GM18867 (cell line): ENCODE measurements around the gene PEDS1.
A peak's percentile ranks its signal among the peaks of the same experiment; 100 is the strongest.
"Not testable (repeated sequence)": the region's sequence is repeated elsewhere in the genome, so short reads cannot be mapped to it uniquely, and the experiment has no call there.

Experiments
- ATAC-seq: cut with Tn5 transposase; IDR thresholded peaks from one replicate; pipeline ENCODE4 v1.9.1; 2021; ENCODE audit warnings: mild to moderate bottlenecking, moderate library complexity; ENCODE audit not compliant: unreplicated experiment

The PEDS1 gene

DNA sequence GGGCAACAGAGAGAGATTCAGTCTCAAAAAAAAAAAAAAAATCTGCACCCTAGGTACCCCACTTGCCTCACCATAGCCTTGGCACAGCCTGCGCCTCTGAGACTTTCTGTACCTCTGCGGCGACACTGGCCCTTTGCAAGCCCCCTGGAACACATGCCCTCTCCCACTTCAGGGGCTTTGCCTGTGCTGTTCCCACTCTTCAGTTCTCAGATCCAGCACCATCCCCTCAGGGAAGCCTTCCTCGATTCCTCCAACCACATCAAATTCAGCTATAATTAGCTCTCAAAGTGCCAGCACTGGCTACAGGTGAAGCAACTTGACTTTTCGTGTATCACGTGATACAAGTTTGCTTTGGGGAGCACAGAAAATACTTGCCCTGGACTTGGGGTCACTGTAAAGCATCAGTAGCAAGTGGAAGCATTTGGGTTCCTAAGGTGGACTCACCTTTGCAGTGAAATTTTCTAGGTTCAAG lies 38.4 kb downstream of the PEDS1 start:
- no peak for ATAC-seq

DNA sequence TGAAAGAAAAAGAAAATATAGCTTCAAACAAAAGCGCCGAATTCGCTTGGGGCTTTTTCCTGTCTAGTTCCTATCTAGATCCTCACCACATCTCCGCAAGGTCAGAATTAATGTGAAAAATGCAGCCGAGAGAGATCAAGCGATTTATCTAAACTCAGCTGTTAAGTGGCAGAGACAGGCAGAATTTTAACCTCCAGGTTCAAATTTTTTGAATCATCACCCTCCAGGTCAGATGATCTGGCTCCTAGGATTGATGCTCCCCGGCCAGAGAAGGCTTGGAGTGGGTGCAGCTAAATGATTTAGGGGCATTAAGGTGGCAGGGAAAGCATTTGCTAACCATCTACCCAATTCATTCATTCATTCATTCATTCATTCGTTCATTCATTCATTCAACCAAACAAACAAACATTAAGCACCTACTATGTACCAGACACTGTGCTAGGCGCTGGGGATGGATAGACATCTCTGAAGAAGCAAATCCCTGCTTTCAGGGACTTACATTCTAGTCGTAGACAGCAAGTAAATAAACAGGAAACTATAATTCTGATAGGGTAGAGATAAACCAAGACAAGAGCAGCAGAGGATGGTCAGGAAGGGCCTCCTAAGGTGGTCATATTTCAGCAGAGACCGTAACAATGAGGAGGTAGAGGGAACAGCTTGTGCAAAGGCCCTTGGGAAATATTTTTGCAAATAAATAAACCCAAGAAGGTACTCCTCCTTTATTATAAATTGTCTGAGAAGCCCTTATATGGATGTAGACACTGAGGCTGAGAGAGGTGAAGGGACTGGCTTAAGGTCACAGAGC lies 39.9 kb downstream of the PEDS1 start:
- ATAC-seq, result no peak

DNA sequence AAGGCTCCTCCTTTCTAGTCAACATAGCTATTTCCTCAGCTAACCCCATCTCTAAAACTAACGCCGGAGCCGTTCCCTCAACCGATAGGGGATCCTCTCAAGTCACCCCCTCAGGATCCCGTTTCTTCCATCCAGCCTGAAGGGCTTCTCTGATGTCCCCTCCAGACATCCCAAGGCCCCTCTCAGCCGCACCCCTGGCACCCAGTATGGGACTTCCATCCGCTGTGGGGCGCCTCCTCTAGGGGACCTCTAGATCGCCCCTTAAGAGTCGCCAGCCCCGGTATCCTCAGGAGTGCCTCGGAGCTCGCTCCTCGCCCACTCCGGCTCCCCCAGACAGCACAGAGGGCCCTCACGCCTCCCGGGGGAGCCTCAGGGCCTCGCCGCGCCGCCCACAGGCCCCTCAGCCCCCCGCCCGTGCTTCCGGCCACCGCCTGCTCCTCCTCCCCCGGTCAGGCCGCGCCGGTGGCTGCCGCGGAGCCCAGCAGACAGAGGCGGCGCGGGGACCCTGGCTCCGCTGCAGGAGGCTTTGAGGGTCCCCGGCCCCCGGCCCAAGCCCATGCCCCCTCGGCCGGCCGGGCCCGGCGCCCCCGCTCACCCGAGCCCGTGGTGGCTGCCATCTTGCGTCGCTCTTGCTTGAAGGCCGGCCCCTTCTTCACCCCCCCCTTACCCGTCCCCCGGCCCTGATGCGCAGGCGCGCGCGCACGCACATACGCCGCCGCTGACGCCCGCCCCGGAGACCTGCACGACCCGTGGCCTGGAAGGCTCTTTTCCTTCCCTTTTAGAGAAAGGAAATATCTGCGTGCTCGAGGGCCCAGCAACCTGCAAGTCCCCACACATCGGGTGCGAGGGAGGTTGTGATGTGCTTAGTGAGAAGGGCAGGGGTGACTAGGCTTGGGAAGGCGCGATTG lies 40.8 kb downstream of the PEDS1 start, which contains the start of gene UBE2V1:
UBE2V1 (minus strand) TSS at position 639 of the 908 bp plus-strand sequence; CDS start at position 617, 22 bp downstream.
- ATAC-seq, result peak; percentile 43

DNA sequence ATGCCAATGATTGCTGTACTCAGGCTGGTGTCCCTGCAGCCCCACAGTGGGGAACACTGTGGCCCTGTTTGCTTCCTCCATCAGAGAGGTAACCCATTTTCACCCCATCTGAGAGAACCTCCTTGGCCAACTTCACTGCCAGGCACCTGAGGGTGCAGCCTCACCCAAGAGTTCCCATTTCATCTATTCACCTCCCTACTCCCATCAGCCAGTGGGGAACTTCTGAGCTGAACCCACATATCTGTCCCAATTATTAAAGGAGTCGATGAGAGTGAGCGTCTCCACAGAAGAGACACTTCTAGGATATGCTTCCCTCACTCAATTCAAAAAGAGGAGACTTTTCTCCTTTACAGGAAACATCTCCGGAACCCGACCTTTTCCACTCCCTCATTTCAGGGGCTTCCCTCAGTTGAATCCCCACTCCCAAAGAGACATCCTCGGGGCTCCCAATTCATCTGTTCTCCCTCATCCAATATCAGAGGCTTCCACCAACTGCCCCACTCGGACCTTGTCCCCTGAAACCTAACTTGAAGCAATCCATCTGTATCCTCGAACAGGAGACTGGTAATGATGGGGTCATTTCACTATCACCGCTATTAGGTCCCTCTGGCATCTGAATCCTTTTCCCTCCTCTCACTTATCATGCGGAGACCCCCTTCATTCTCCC lies 41.6 kb downstream of the PEDS1 start:
- no peak for ATAC-seq

DNA sequence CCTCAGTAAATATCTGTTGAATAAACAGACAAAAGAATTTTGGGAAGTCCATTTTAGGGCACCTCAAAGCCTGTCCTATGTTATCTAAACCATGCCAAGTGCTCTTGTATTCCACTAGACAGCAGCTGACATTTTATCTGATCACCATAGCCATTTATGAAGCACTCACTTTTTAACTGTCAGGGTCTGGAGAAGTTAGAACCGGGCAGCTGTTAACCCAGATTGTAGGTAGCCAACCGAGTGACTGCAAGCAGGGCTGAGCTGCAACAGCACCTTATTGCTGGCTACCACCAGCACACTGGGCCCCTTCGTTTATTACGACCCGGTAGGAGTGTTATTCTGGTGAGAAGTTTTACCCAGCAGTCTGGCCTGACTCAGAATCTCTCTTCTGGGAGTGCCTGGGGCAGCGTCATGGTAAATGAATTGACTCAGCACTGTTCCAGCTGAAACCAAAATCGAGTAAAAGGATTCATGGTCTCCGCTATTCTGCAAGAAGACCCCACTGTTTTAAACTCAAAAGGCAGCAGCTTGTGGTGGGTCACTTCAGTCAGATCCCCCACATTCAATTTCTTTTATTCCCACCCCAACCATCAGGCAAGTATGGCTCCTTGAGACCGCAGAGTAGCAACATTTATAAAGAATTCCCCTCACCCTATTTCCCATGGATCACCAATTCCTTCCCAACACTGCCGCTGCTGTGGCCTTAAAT lies 42.2 kb downstream of the PEDS1 start:
- no peak for ATAC-seq

DNA sequence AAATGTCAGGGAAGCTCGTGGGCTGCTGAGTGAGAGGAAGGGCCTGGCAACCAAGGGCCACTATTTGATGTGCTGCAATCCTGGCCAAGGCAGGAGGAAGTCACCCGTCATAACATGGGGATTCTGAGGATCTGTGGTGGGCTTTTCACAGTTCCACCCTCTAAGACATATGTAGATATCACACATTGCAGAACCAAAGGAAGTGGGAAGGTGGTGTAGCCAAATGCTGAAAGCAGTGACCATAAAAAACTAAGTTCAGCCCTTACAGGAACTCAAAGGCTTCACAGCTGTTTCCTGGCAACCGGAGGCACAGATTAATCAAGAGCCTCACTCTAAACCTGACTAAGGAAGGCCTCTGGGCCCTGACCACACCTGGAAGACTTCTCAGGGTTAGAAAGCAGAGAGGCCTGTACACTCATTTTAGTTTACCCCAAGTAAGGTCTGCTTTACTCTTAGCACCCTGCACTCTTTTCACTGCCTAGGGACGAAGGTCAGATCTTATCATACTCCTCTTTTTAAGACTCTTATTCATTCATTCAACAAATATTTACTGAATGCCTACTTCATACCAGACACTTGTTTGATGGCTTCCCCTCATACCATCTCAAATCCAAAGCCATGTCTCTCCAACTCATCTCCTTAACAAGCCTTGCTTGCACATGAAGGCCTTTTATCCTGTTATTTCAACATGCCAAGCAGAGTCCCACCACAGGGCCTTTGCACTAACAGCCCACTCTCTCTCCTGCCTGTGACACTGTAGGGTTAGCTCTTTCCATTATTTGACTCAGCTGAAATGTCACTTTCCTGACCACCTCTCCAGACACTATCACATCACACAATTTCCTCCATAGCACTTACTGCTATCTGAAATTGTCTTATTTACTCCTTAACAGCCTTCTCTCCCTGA lies 43.1 kb downstream of the PEDS1 start:
- no peak for ATAC-seq

DNA sequence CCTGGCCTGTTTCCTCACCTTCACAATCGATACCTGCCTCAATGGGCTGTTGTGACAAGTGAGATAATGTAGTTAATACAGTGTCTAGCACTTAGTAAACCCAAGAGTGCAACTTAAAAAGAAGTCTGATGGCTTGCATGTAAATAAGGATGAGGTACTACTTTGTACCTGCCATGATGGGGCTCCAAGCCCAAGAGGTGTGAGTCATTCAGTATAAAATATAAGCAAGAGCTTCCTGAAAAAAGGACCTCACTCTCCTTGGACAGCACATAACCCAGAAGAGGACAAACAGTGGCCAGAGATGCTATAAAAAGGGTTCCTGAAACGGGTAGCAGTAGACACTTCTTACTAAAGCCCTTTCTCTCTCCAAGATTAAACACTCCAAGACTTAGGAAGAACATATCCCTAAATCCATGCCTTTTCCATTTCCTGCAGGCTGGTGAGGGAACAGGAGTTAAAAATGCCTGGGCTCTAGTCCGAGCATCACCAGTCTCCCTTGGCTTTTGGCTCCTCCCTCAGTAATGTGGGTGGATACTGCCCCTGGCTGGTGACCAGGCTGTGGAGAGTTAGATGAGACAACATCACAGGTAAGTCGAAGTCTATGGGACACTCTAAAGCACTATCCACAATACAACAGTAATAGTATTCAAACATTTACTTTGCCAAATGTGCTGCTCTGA lies 44.8 kb downstream of the PEDS1 start:
- no peak for ATAC-seq

DNA sequence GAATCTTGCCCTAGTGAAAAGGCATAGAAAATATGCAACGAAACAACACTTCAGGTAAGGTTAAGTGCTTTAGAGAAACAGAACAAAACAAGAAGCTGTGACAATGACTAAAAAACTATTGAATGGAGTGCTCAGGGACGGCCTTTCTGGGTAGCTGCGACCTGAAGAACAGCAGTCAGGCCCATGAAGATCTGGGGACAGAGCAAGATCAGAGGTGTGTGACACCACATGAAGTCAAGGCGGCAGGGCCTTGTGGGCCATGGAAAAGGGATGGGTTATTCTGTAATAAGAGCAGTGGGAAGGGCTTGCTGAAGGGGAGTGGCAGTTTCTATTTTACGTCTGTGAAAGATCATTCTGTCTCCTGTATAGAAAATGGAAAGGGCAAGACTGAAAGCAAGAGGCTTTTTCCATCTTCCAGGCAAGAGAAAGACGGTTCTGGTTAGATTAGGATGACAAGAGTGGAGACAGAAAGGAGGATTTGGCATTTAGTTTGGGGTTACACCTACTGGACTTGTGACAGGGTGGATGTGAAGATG lies 45.7 kb downstream of the PEDS1 start:
- no peak for ATAC-seq

DNA sequence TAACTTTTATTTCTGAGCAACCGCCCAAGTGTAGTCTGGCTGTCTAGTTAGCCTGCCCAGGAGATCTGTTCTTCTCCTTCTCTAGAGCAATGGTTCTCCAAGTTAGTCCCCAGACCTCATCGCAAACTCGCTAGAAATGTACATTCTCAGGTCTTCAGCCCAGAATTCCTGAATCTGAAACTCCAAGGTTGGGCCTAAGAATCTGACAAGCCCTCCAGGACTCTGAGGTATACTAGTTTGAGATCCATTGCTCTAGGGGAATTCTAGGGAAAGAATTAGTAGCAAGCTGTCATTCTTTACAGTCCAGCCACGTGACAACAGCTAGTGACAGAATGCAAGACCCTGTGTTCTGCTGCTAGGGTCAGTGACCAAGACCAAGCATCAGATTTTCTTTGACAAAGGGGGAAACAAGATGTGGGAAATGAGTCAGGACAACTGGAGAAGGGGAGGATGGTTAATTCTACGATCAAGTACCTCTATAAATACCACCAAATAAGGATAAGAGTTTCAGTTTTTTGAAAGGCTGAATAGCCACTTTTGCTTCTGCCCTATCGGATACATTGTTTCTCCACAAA lies 46.4 kb downstream of the PEDS1 start:
- no peak for ATAC-seq

DNA sequence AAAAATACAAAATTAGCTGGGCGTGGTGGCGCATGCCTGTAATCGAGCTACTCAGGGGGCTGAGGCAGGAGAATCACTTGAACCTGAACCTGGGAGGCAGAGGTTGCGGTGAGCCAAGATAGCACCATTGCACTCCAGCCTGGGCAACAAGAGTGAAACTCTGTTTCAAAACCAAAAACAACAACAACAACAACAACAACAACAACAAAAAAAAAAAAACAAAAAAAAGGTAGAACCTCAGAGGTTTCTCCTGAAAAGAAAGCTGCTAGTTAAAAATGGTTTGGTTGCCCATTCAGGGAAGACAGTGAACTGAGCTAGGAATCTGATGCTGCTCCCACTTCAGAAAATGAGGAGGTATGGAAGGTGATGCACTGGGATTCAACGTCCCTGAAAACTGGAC lies 46.9 kb downstream of the PEDS1 start:
- not testable (repeated sequence) for ATAC-seq
